ENCODE data around the gene DNAJC11. TPM values are rescaled to one million over a fixed set of nuclear protein-coding genes. Genes with fewer than 3 reads are reported as not detected.

Gene DNAJC11
- total RNA-seq, 1 experiment from 2014 or later = 75.6 TPM

GRCh38 chr1:6596886-6597776 is 104.5 kb downstream of the DNAJC11 start:
- no peak overlapping the region; the same call in 1 of the 2 replicates for H3K27ac ChIP-seq (ENCODE audit: low read depth, low read length)
- no peaks in the 10 kb centered on the region for H3K9me3 ChIP-seq (ENCODE audit: control insufficient read depth in 1 of 2, insufficient read depth in 1 of 2, low read depth in 1 of 2, low read length in 2 of 2)
- TF ChIP-seq FOSL1 (IDR thresholded peaks at IDR 0.05; ENCODE audit: low read depth) = no peak
- TF ChIP-seq SP1 (IDR thresholded peaks at IDR 0.05; ENCODE audit: low read depth) = no peak
- H3K27me3 ChIP-seq (ENCODE audit: insufficient read depth, low read length) = no peaks in the 10 kb centered on the region
- H3K9me2 ChIP-seq (ENCODE audit: insufficient read depth) = no peaks in the 10 kb centered on the region
- ChIA-PET RAD21 (ENCODE audit: low non-redundant PET in 1 of 2, low total read pairs in 2 of 2, uncharacterized antibody in 2 of 2, unreplicated experiment in 2 of 2) (no interaction called here), POLR2A (no interaction called here), CTCF (no interaction called here)
- H3K36me3 ChIP-seq (ENCODE audit: control insufficient read depth in 1 of 2, insufficient read depth in 2 of 2, low read length in 2 of 2) = peaks cover 22 to 72% of the 10 kb centered on the region in 2 experiments; a peak in 3 of 4 replicates
- H3K4me1 ChIP-seq (ENCODE audit: control insufficient read depth in 1 of 2, insufficient read depth in 2 of 2, low read length in 2 of 2) = peaks cover 8 to 14% of the 10 kb centered on the region in 2 experiments
- DNase-seq (ENCODE audit: low read depth, low spot score) (no peak), ATAC-seq (no peak)
- no TSS peak for BruUV-seq (replicated peaks)
- no peak overlapping the region for H2AFZ ChIP-seq (ENCODE audit: low read depth, low read length, poor library complexity, severe bottlenecking)
- H3K79me2 ChIP-seq (ENCODE audit: insufficient read depth, low read length) = peaks cover 95% of the 10 kb centered on the region
- H3K4me2 ChIP-seq (ENCODE audit: low read length) = no peak overlapping the region
- no peak overlapping the region for H3K9ac ChIP-seq (ENCODE audit: low read length)
- intact Hi-C loops (cut with micrococcal nuclease) = no loop called here
- H4K20me1 ChIP-seq (ENCODE audit: insufficient read depth) = peaks cover 14% of the 10 kb centered on the region; the same call in 1 of the 2 replicates
- no peak overlapping the region for H3K4me3 ChIP-seq (replicated peaks in 1 of 2; ENCODE audit: low read depth in 1 of 2, low read length in 2 of 2)

GRCh38 chr1:6596351-6596750 is 105.3 kb downstream of the DNAJC11 start:
- peaks cover 14% of the 10 kb centered on the region; the same call in 1 of the 2 replicates for H4K20me1 ChIP-seq (ENCODE audit: insufficient read depth)
- no peaks in the 10 kb centered on the region for H3K27me3 ChIP-seq (ENCODE audit: insufficient read depth, low read length)
- no peak overlapping the region for H3K4me3 ChIP-seq (replicated peaks in 1 of 2; ENCODE audit: low read depth in 1 of 2, low read length in 2 of 2)
- no peak overlapping the region for H3K9ac ChIP-seq (ENCODE audit: low read length)
- TF ChIP-seq CEBPB (IDR thresholded peaks at IDR 0.05; ENCODE audit: low read depth) (no peak), POLR2A (IDR thresholded peaks at IDR 0.05; ENCODE audit: borderline replicate concordance, extremely low read depth, insufficient read depth, insufficient read length) (no peak), ELF1 (IDR thresholded peaks at IDR 0.05; ENCODE audit: borderline replicate concordance, low read depth) (no peak), EZH2 (IDR thresholded peaks at IDR 0.05) (no peak), YY1 (IDR thresholded peaks at IDR 0.05; ENCODE audit: extremely low read depth, insufficient replicate concordance, low read depth, low read length) (no peak), CTCF (IDR thresholded peaks at IDR 0.05 in 2 of 3, conservative IDR thresholded peaks at IDR 0.05 in 1 of 3; ENCODE audit: borderline replicate concordance in 1 of 3, insufficient read depth in 1 of 3, low read depth in 2 of 3, low read length in 2 of 3) (no peak), ATF3 (IDR thresholded peaks at IDR 0.05) (no peak)
- H3K9me3 ChIP-seq (ENCODE audit: control insufficient read depth in 1 of 2, insufficient read depth in 1 of 2, low read depth in 1 of 2, low read length in 2 of 2) = no peaks in the 10 kb centered on the region
- CTCF ChIA-PET = no interaction called here
- no peak overlapping the region for H2AFZ ChIP-seq (ENCODE audit: low read depth, low read length, poor library complexity, severe bottlenecking)
- H3K4me2 ChIP-seq (ENCODE audit: low read length) = no peak overlapping the region
- H3K4me1 ChIP-seq (ENCODE audit: control insufficient read depth in 1 of 2, insufficient read depth in 2 of 2, low read length in 2 of 2) = peaks cover 8 to 14% of the 10 kb centered on the region in 2 experiments
- BruUV-seq (replicated peaks) = no TSS peak
- DNase-seq (ENCODE audit: low read depth, low spot score) = no peak
- RAD21 ChIA-PET (ENCODE audit: low non-redundant PET in 1 of 2, low total read pairs in 2 of 2, uncharacterized antibody in 2 of 2, unreplicated experiment in 2 of 2) = no interaction called here
- POLR2A ChIA-PET = no interaction called here
- H3K9me2 ChIP-seq (ENCODE audit: insufficient read depth) = no peaks in the 10 kb centered on the region
- ATAC-seq = no peak
- peaks cover 22 to 80% of the 10 kb centered on the region in 2 experiments; a peak in 3 of 4 replicates for H3K36me3 ChIP-seq (ENCODE audit: control insufficient read depth in 1 of 2, insufficient read depth in 2 of 2, low read length in 2 of 2)
- no peak overlapping the region for H3K27ac ChIP-seq (ENCODE audit: low read depth, low read length)
- peaks cover 89% of the 10 kb centered on the region for H3K79me2 ChIP-seq (ENCODE audit: insufficient read depth, low read length)
- intact Hi-C loops (cut with micrococcal nuclease) = no loop called here

All from HCT116 (cell line).